ENCODE results near the gene SLX4. TPM values are rescaled to one million over a fixed set of nuclear protein-coding genes. Genes with fewer than 3 reads are reported as not detected.

The SLX4 gene
- total RNA-seq, 1 donor from 2014 or later, result 7.1 TPM

GRCh38 chr16:3601614-3602319 is 9.6 kb downstream of the SLX4 start:
- Mint-ChIP-seq H3K9me3 (ENCODE audit: unreplicated experiment) (no peaks in the 10 kb centered on the region), H3K27ac (ENCODE audit: unreplicated experiment) (no peak overlapping the region), H3K4me3 (ENCODE audit: unreplicated experiment) (no peak overlapping the region), H3K27me3 (ENCODE audit: unreplicated experiment) (no peaks in the 10 kb centered on the region), H3K36me3 (ENCODE audit: unreplicated experiment) (peaks cover 25% of the 10 kb centered on the region), H3K4me1 (ENCODE audit: unreplicated experiment) (no peaks in the 10 kb centered on the region)
- no peak for DNase-seq (ENCODE audit: extremely low spot score, unreplicated experiment)
- no peak for TF ChIP-seq CTCF (IDR thresholded peaks at IDR 0.05)

GRCh38 chr16:3599922-3600321 is 11.5 kb downstream of the SLX4 start:
- peaks cover 23% of the 10 kb centered on the region for H3K36me3 Mint-ChIP-seq (ENCODE audit: unreplicated experiment)
- no peak overlapping the region for H3K4me3 Mint-ChIP-seq (ENCODE audit: unreplicated experiment)
- no peak for DNase-seq (ENCODE audit: extremely low spot score, unreplicated experiment)
- no peaks in the 10 kb centered on the region for H3K4me1 Mint-ChIP-seq (ENCODE audit: unreplicated experiment)
- H3K27me3 Mint-ChIP-seq (ENCODE audit: unreplicated experiment), result no peaks in the 10 kb centered on the region
- no peak for TF ChIP-seq CTCF (IDR thresholded peaks at IDR 0.05)
- no peak overlapping the region for H3K27ac Mint-ChIP-seq (ENCODE audit: unreplicated experiment)
- H3K9me3 Mint-ChIP-seq (ENCODE audit: unreplicated experiment), result no peaks in the 10 kb centered on the region

GRCh38 chr16:3599121-3599520 is 12.3 kb downstream of the SLX4 start:
- TF ChIP-seq CTCF (IDR thresholded peaks at IDR 0.05), result no peak
- Mint-ChIP-seq H3K27ac (ENCODE audit: unreplicated experiment) (no peak overlapping the region), H3K36me3 (ENCODE audit: unreplicated experiment) (peaks cover 23% of the 10 kb centered on the region), H3K4me3 (ENCODE audit: unreplicated experiment) (no peak overlapping the region), H3K4me1 (ENCODE audit: unreplicated experiment) (no peaks in the 10 kb centered on the region), H3K27me3 (ENCODE audit: unreplicated experiment) (no peaks in the 10 kb centered on the region), H3K9me3 (ENCODE audit: unreplicated experiment) (no peaks in the 10 kb centered on the region)
- DNase-seq (ENCODE audit: extremely low spot score, unreplicated experiment), result no peak

GRCh38 chr16:3598236-3598635 is 13.2 kb downstream of the SLX4 start:
- H3K27ac Mint-ChIP-seq (ENCODE audit: unreplicated experiment), result no peak overlapping the region
- no peaks in the 10 kb centered on the region for H3K4me1 Mint-ChIP-seq (ENCODE audit: unreplicated experiment)
- no peak for TF ChIP-seq CTCF (IDR thresholded peaks at IDR 0.05)
- H3K36me3 Mint-ChIP-seq (ENCODE audit: unreplicated experiment), result peaks cover 23% of the 10 kb centered on the region
- no peak for DNase-seq (ENCODE audit: extremely low spot score, unreplicated experiment)
- H3K4me3 Mint-ChIP-seq (ENCODE audit: unreplicated experiment), result no peak overlapping the region
- no peaks in the 10 kb centered on the region for H3K9me3 Mint-ChIP-seq (ENCODE audit: unreplicated experiment)
- no peaks in the 10 kb centered on the region for H3K27me3 Mint-ChIP-seq (ENCODE audit: unreplicated experiment)

GRCh38 chr16:3597676-3598075 is 13.7 kb downstream of the SLX4 start:
- H3K4me3 Mint-ChIP-seq (ENCODE audit: unreplicated experiment), result no peak overlapping the region
- no peak overlapping the region for H3K27ac Mint-ChIP-seq (ENCODE audit: unreplicated experiment)
- no peaks in the 10 kb centered on the region for H3K27me3 Mint-ChIP-seq (ENCODE audit: unreplicated experiment)
- no peaks in the 10 kb centered on the region for H3K9me3 Mint-ChIP-seq (ENCODE audit: unreplicated experiment)
- H3K36me3 Mint-ChIP-seq (ENCODE audit: unreplicated experiment), result peaks cover 23% of the 10 kb centered on the region
- no peak for DNase-seq (ENCODE audit: extremely low spot score, unreplicated experiment)
- no peak for TF ChIP-seq CTCF (IDR thresholded peaks at IDR 0.05)
- H3K4me1 Mint-ChIP-seq (ENCODE audit: unreplicated experiment), result no peaks in the 10 kb centered on the region
